Measurements from ENCODE around the gene PRR23A. TPM values are rescaled to one million over a fixed set of nuclear protein-coding genes. Genes with fewer than 3 reads are reported as not detected.

Gene PRR23A
- total and polyA plus RNA-seq, 2 of the 8 experiments (the other 6 are each of a cell fraction or from before 2014, with no cell fraction given): not detected

DNA sequence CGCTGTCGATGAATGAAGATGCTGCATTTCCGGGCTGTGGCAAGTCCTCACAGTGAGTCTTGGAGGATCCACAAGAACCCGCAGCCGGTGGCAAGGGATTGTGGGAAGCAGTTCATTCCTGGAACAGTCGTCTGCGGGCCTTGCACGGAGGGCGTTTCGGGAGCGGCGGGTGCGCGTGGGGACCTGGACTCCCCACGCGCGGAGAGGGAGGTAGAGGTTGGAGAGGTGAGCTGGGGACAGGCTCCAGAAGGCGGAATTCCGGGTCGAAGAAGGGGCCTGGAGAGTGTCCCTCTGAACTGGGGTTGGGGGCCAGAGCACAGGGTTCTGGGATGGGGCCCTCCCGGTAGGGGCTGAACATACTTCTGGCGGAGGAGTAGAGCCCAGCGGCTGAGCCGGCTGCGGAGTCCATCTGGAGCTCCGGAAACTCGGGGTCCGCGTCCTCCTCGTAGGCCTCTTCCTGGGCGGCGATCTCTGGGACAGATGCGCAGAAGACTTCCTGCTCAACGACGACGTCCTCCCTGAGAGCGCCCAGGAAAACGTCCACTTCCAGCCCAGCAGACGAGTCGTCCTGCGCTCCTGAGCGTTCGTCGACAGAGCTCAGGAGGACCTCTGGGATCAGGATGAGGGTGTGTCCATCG lies 593 bp downstream of the PRR23A start (continued):
- no peak for TF ChIP-seq TCF12 (IDR thresholded peaks at IDR 0.05; ENCODE audit: low read depth, low read length)
- no peak for TF ChIP-seq KDM5A (IDR thresholded peaks at IDR 0.05; ENCODE audit: low read length)

All from H1 (cell line).